ENCODE data around the gene CCDC40. TPM values are rescaled to one million over a fixed set of nuclear protein-coding genes. Genes with fewer than 3 reads are reported as not detected.

The CCDC40 gene
- total and polyA plus RNA-seq, 2 of the 13 experiments (the other 11 are each of a cell fraction or from before 2014, with no cell fraction given): 4.1 to 5.5 TPM

DNA sequence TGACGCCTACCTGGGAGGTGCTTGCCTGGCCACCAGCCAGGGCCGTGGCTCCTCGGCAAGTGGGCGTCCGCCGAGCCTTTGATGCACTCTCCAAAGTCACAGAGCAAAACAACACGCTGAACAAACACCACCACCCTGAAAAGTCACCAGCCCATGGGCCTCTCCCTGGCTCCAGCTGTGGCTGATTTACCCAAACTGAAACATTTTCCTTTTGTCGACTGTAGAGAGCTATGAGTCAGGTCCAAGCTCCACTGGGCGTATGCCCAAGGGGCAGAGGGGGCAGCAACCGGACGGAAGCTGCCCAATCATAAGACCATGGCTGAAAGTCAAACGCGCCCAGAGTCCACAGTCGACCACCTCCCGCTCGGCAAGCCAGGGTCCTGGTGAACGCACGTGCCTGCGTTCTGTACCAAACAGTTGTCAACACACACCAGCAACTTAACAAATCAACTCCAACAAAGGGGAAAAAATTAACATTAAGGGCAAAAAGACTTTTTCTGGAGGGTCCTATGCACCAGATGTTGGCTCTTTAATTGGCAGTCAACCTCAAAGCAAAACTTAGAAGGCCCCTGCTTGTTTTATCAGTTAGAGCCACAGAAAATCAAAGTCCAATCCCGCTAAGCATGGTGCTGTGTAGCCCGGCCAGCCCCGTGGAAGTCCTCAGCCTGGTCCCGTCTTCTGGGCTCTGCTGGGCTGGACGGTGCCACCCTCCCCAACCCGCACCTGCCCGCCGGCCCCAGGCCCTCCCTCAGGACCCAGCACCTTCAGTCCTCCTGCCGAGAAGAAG is 48.1 kb upstream of the CCDC40 start (continued):
- peak; percentile 97 for TF ChIP-seq ZBTB7A (CRISPR knock-in tag; IDR thresholded peaks at IDR 0.05)
- peak; percentile 80; the same call in 1 of the 2 replicates for TF ChIP-seq ZNF232 (CRISPR knock-in tag; IDR thresholded peaks at IDR 0.05; ENCODE audit: borderline replicate concordance)
- no peak for TF ChIP-seq YY1 (IDR thresholded peaks at IDR 0.05; ENCODE audit: insufficient read depth, insufficient replicate concordance, low read depth, low read length)
- TF ChIP-seq ZNF891 (CRISPR knock-in tag; IDR thresholded peaks at IDR 0.05): peak; percentile 60; the same call in 1 of the 2 replicates
- TF ChIP-seq, protein P1, sequence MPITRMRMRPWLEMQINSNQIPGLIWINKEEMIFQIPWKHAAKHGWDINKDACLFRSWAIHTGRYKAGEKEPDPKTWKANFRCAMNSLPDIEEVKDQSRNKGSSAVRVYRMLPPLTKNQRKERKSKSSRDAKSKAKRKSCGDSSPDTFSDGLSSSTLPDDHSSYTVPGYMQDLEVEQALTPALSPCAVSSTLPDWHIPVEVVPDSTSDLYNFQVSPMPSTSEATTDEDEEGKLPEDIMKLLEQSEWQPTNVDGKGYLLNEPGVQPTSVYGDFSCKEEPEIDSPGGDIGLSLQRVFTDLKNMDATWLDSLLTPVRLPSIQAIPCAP (CRISPR knock-in tag; IDR thresholded peaks at IDR 0.05; ENCODE audit: low read depth): 0 out of 2 replicates have a peak, but pooled peaks have one; percentile 26
- TF ChIP-seq ZNF274 (CRISPR knock-in tag; IDR thresholded peaks at IDR 0.05): peak; percentile 87
- TF ChIP-seq CHCHD3 (CRISPR knock-in tag; IDR thresholded peaks at IDR 0.05): no peak; the same call in 1 of the 2 replicates
- TF ChIP-seq HDAC6 (IDR thresholded peaks at IDR 0.05; ENCODE audit: low read depth, low read length): no peak
- TF ChIP-seq, protein P2, sequence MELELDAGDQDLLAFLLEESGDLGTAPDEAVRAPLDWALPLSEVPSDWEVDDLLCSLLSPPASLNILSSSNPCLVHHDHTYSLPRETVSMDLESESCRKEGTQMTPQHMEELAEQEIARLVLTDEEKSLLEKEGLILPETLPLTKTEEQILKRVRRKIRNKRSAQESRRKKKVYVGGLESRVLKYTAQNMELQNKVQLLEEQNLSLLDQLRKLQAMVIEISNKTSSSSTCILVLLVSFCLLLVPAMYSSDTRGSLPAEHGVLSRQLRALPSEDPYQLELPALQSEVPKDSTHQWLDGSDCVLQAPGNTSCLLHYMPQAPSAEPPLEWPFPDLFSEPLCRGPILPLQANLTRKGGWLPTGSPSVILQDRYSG (CRISPR knock-in tag; IDR thresholded peaks at IDR 0.05): no peak
- TF ChIP-seq THAP8 (CRISPR knock-in tag; IDR thresholded peaks at IDR 0.05; ENCODE audit: borderline replicate concordance): no peak
- TF ChIP-seq CERS6 (CRISPR knock-in tag; IDR thresholded peaks at IDR 0.05): no peak
- 0 out of 2 replicates have a peak, but pooled peaks have one; percentile 60 for TF ChIP-seq ZNF607 (CRISPR knock-in tag; IDR thresholded peaks at IDR 0.05; ENCODE audit: borderline replicate concordance)
- TF ChIP-seq, protein P3, sequence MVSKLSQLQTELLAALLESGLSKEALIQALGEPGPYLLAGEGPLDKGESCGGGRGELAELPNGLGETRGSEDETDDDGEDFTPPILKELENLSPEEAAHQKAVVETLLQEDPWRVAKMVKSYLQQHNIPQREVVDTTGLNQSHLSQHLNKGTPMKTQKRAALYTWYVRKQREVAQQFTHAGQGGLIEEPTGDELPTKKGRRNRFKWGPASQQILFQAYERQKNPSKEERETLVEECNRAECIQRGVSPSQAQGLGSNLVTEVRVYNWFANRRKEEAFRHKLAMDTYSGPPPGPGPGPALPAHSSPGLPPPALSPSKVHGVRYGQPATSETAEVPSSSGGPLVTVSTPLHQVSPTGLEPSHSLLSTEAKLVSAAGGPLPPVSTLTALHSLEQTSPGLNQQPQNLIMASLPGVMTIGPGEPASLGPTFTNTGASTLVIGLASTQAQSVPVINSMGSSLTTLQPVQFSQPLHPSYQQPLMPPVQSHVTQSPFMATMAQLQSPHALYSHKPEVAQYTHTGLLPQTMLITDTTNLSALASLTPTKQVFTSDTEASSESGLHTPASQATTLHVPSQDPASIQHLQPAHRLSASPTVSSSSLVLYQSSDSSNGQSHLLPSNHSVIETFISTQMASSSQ (IDR thresholded peaks at IDR 0.05; ENCODE audit: low read depth): peak; percentile 64
- TF ChIP-seq, protein P3 (CRISPR knock-in tag; IDR thresholded peaks at IDR 0.05; ENCODE audit: borderline replicate concordance): peak; percentile 87; the same call in 1 of the 2 replicates
- TF ChIP-seq MED8 (CRISPR knock-in tag; IDR thresholded peaks at IDR 0.05; ENCODE audit: insufficient replicate concordance): peak; percentile 91
- TF ChIP-seq ARID3A (IDR thresholded peaks at IDR 0.05; ENCODE audit: low read depth, low read length): no peak
- peak; percentile 42; the same call in 1 of the 2 replicates for TF ChIP-seq TMF1 (CRISPR knock-in tag; IDR thresholded peaks at IDR 0.05; ENCODE audit: low read depth)
